Pons (tissue), 1 donor: ENCODE results near the gene TECTA.
"Not testable (repeated sequence)": the region's sequence is repeated elsewhere in the genome, so short reads cannot be mapped to it uniquely, and the experiment has no call there.

Experiments
- DNase-seq: peaks from one replicate; pipeline ENCODE4 v3.0.0-alpha.2; 2016; ENCODE audit warnings: low spot score

The TECTA gene

DNA sequence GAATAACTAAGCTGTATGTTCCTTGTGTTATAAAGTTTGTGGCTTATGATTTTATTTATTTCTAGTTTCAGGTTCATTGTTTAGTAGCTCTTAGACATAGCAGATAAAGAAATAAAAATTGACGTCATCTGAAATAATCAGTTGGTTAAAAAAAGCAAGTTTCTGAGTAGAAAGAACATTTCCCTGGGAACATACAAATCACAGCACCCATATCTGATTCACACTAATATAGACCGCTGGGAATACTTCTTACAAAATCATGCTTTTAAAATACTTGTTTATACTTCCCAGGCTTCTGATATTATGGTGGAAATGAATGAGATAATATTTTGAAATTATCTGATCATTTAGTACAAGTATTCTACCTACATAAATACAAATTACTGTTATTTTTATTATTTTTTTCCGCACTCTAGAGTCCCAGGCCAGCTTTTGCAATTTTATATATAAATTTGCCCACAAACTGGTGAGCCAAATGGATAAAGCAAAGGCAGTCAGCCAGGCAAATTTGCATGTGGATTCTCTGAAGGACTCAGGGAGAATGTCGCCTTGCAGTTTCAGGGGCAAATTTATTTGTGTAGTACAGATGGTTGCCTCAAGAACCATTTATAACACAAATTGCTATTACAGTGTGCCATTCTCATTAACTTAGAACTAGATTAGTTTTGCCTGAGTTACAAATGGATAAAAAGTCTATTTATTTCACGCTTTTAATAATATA is 128.6 kb downstream of the TECTA start:
- no peak for DNase-seq

DNA sequence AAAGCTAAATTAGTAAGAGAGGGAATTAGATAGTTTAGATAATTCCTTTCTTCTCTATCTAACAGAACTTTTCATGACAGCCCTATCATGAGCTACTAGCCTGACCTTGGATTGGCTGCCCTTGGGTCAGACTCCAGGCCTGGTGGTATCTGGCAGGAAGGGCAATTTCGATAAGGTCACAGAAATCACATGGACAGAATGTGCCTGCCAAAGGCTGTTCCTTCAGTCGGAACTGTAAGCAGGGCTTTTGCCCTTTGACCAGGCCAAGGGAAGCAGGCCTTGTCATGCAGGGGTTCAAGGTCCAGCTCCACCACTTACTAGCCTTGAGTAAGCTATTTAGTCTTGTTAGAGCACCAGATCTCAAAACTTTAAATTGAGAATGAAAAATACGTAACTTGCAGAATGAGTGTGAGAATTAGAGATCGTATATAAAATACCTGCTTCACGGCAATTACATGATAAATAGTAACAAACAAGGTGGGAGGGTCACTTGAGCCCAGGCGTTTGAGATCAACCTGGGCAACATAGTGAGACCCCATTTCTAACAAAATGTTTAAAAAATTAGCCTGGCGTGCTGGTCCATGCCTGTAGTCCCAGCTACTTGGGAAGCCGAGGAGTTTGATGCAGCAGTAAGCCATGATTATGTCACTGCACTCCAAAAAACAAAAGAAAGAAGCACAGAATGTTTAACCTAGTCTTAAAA is 130.7 kb downstream of the TECTA start:
- no peak for DNase-seq

DNA sequence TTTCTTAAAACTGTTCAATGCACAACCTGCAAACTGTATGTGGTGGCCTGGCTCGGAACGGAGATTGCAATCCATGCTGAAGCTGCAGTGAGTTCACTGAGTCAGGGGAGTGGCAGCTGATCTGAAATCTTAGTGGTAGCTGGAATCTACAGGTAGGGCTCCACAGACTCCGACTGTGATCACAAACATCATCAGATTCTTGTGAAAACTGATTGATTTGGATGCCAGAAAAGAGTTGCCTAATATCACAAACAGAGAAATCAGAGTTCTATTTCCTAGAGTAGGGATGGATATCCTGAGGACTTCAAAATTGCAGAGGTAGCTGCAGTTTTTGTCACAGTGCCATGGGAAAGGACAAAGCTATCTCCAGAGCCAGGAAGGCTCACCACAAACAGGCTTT is 134.0 kb downstream of the TECTA start:
- DNase-seq, result no peak

DNA sequence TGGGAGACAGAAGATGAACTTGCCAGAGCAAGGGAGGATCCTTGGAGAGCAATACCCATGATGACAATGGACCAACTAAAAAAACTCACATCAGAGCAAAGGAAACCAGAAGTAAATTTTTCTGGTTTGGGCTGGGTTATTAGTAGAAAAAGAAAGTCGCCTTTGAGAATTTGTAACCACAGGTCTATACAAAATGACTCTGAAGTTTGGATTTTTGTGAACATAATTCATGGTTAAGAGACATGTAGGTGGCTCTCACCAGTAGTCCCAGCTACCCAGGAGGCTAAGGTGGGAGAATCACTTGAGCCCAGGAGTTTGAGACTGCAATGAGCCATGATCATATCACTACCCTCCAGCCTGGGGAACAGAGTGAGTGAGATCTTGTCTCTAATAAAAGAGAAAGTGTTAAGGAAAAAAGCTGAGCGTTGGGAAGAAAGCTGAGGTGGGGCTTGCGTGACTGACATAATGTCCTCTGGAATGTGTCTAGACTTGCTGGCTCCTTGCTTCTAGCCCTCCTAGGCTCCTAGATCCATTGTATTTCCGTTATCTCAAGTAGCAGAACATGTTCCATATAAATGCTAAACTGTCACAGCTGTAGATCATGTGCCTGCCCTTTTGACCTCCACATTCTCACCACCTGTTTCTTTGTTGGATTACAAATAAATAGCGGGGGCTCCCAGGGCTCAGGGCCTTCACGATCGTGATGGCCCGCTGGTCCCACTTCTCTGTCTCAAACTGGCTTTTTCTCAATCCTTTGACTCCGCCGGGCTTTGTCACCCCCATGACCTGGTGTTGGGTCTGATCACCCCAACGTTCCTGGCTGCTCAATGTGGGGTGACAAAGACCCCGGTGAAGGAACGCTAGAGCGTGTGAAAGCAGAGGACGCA is 135.3 kb downstream of the TECTA start:
- DNase-seq, result no peak

DNA sequence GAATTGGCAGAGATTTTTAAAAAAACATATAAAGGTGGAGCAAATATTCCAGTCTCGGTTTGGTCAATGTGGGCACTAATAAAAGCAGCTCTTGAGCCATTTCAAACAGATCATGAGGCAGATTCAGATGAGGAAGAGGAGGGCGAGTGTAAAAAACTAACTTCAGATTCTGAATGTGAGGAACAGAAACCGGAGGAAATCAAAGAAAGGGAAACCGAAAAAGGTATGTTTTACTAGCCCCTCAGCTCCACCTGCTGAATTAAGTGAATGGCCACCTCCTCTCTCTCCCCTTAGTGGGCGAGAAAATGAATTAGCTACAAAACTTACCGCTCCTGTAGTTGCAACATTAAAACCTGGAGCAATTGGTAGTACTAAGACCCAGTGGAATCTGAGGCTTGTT is 136.2 kb downstream of the TECTA start:
- not testable (repeated sequence) for DNase-seq

DNA sequence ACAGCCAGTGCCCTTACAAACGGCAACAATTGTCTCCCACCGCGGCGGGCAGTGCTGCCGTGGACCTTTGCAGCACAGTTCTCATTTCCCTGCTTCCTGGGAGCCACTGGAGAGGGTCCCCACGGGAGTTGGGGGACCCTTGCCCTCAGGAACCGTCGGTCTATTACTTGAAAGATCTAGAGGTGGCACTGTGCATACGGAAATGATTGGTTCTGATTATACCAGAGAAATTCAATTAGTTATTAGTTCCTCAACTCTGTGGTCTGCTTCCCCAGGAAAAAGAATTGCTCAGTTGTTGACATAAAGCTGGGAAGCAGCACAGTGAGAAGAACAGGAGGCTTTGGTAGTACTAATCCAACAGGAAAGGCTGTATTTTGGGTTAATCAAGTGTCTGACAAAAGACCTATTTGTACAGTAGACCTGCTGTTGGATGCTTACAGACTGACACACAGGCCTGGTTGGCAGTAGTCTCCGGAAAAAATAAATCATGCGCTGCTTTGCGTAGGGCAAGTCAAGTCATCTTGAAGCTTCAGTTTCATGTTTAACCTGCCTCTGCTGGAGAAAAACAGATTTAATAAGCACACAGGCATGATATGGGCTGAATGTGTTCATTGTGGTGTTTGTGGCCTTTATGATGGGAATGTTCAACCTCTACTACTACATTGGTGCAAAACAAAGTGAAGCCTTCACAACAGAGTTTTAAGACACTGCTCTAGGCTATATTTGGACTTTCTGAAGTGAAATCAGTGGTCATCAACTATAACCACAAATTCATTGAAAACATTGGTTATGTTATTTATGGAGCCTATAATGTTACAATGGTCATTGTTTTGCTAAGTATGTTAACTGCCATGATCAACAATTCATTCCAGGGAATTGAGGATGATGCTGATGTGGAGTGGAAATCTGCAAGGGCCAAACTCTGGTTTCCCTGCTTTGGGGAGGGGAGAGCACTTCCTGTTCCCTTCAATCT is 136.9 kb downstream of the TECTA start:
- no peak for DNase-seq

DNA sequence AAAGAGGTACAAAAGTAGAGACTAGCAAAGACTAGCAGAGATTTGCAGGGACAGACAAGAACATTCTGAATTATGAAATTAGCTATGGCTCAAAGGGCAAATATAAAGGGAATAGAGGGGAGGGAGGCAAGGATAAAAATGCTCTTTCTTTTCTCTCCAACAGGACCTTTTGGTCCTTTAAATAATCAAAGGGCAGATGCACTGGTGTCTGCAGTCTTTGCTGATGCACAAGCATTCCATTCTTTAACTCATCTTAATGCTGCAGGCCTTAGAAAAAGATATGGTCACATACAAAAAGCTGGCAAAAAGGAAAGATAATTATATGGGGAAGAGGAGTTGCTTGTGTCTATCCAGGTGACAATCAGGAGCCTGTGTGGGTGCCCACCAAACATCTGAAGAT is 137.9 kb downstream of the TECTA start:
- no peak for DNase-seq

DNA sequence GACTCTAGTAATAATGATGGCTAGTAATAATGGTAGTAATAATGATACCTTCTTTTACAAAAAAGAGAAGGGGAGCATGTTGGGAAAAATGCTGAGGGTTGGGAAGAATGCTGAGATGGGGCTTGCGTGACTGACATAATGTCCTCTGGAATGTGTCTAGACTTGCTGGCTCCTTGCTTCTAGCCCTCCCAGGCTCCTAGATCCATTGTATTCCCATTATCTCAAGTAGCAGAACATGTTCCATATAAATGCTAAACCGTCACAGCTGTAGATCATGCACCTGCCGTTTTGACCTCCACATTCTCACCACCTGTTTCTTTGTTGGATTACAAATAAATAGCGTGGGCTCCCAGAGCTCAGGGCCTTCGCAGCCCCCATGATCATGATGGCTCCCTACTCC is 139.0 kb downstream of the TECTA start:
- DNase-seq, result not testable (repeated sequence)

DNA sequence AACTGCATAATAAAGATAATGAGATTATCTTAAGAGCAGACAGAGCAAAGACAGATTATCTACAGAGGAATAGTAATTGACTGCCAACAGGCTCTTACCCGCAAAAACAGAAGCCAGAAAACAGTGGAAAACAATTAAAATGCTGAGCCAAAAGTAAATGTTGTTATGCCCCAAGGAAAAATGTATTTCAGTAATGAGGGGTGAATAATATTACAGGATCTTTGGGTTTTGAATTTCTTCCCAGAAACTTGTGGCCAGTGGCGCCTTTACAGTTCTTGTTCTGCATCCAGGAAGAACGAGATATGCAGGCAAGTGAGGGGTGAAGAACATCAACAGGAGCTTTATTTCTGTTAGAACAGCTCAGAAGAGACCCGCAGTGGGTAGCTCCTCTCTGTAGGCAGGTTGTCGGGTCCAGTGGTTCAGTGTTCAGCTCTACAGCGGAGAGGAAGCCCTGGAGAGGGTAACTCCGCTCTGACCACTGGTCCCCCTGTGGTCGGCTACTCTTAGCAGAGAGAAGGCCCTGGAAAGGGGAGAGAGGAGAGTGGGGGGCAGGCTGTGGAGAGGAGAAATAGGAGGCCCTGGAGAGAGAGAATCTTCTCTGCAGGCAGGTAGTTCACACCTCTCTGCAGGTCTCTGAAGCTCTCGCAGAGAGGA is 139.7 kb downstream of the TECTA start:
- DNase-seq, result no peak
